GM12801 (cell line): ENCODE results near the gene INVS.

Experiments
- CTCF ChIP-seq: IDR thresholded peaks from one replicate; pipeline ENCODE4 v1.5.1; 2011; ENCODE audit warnings: control low read depth; ENCODE audit not compliant: insufficient read length; ENCODE audit errors: extremely low read depth

INVS gene

DNA sequence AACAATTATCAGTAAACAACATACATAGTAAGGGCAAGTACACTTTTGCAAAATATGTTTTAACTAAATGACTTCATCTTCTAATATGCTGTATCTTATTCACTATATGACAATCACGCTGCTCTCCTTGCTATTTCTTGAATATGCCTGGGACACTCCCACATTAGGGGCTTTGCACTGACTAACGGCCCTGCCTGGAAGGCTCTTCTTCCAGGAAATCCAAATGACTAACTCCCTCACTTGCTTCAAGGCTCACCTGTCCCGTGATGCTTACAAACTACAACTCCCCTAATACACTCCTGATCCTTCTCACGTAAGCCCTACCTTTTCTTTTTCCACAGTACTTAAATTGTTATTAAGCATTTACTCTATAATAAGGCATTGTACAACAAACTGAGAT, 10.8 kb upstream of the INVS start:
- no peak for TF ChIP-seq CTCF

DNA sequence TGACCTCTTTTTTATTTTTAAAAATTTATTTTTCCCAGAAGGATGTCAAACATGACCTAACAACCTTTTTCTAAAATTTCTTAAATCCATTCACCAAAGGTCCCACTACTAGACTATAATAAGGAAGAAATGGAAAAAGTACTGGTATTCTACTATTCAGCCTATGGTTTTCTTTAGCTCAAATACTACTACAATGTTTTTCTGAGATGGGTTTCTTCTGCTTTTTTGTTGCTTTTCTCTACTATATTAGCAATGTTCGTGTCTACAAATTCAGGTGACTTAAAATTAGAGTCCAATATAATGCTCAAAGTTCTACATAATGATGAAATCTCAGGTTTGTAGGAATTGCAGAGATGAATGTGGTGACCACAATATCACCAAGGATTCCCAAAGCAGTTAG, 8.2 kb upstream of the INVS start:
- TF ChIP-seq CTCF = no peak

DNA sequence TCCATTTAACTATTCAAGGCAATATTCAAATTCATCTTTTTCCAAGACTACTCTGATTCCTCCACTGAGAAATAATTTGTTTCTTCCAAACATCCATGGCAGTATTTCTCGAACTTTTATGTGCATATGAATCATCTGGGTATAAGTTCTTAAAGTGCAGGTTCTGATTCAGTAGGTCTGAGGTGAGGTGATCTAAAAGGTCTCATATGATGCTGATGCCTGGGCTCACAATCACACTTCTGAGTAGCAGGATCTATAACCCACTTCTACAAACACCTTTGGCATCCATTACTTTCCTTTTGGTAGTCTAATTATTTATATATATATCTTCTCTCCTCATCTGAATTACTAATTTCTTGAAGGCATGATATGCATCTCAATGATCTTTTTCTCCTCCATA, 7.4 kb upstream of the INVS start:
- TF ChIP-seq CTCF = no peak

DNA sequence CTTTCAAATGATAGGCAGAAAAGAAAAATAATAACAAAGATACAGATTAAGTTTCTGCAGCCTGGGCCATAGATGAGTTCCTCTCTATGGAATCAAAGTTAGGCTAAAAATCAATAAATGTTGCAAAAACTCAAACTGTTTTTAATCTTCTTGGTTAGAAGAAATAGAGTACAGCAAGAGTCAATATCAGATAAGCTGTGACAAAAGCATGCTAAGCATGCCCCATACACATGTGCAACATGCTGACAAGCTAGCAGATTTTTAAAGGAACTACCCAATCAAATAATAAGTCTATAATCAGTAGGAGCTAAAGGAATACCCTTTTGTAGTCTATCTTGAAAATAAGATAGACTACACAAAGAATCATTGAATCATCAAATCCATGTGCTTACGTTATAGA, 7.0 kb upstream of the INVS start:
- TF ChIP-seq CTCF = no peak

DNA sequence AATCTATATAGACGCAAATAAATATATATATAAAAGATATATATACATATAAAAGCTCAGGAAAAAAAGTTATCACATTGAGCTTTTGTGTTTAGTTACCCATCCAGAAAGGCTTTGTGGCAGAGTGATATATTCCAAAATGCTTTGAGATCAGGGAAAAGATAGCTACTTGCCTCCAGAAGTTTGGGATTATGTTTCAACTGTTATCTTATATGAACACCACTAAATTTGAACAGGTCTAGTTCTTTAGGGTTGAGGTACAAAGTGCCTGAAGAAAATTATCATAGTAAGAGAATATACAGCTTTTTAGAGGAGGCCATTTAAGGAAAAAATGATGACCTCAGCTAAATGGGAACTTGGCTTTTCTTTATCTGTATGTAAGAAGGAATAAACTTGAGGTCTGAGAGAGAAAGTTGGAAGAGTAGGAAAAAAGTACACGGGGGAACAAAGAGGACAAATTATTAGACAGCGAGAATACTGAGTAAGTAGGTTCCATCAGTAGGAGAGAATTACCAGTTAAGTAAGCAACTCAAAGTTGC, 2.6 kb upstream of the INVS start:
- TF ChIP-seq CTCF = no peak

- no peak for TF ChIP-seq CTCF
Measured at GRCh38 chr9:100098046-100098886, 777 bp upstream of the INVS start.

GRCh38 chr9:100099722-100100042, 639 bp downstream of the INVS start:
- TF ChIP-seq CTCF = no peak
